Erythroblast (primary cell): Measurements from ENCODE around the gene PPIL3.

ENCODE experiments used
- GATA1 ChIP-seq: IDR thresholded peaks from 2 replicates; pipeline ENCODE4 v1.6.1; 2011; ENCODE audit warnings: low read depth, mild to moderate bottlenecking, control low read depth, low read length, moderate library complexity
- POLR2A ChIP-seq: IDR thresholded peaks from 2 replicates; pipeline ENCODE4 v1.6.1; 2011; ENCODE audit warnings: mild to moderate bottlenecking, low read length

DNA sequence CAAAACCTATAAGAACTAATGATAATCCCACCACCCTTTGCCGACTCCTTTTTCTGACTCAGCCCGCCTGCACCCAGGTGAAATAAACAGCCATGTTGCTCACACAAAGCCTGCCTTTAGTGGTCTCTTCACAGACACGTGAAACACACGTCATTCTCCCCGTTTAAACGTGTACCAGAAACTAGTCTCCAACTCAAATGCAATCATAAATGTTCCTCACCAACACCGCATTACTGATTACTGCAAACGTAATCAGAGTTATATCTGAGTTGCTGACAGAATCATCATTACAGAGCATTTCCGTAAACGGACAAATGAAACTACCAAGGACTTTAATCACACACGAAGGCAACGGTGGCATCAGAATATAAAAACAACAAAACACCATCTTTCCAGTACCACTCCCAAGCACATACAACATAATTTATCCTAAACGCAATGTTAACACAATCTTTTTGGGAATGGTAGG lies 26.3 kb downstream of the PPIL3 start:
- TF ChIP-seq POLR2A (peak; percentile 66), GATA1 (no peak)
